Prostate gland (tissue), 2 donors: ENCODE data around the gene MAP3K19. TPM values are rescaled to one million over a fixed set of nuclear protein-coding genes. Genes with fewer than 3 reads are reported as not detected.
"Not testable (repeated sequence)": the region's sequence is repeated elsewhere in the genome, so short reads cannot be mapped to it uniquely, and the experiment has no call there.

ENCODE experiments used
- DNase-seq: peaks from one replicate; pipeline ENCODE4 v3.0.0-alpha.2; 2019; ENCODE audit warnings: low spot score
- H3K27ac ChIP-seq, 2 donors: fragments of 200-600 bp; sonication (generic); 2 replicates each; pipeline ENCODE4 v1.5.1; 2017 to 2019
- H3K27me3 ChIP-seq: fragments of 200-600 bp; sonication (generic); replicated peaks from 2 replicates; pipeline ENCODE4 v1.5.1; 2019; ENCODE audit not compliant: insufficient read depth
- H3K36me3 ChIP-seq, 2 donors: fragments of 200-600 bp; sonication (generic); 1 replicate in 1 of 2; 2 replicates in 1 of 2; pipeline versions ENCODE4 v1.5.1 to v1.8.1; 2017 to 2019
- H3K4me1 ChIP-seq: fragments of 200-600 bp; sonication (generic); replicated peaks from 2 replicates; pipeline ENCODE4 v1.5.1; 2019
- H3K4me3 ChIP-seq, 2 donors: fragments of 200-600 bp; sonication (generic); 2 replicates each; pipeline ENCODE4 v1.5.1; 2017 to 2019
- H3K9me3 ChIP-seq: fragments of 200-600 bp; sonication (generic); 2 replicates; pipeline ENCODE4 v1.5.1; 2017
- POLR2A ChIP-seq: fragments of 450-650 bp; IDR thresholded peaks from one replicate; pipeline ENCODE4 v1.6.1; 2016; ENCODE audit warnings: antibody characterized with exemption, mild to moderate bottlenecking
- POLR2AphosphoS5 ChIP-seq: sonication (generic); formaldehyde crosslinking; IDR thresholded peaks from one replicate; pipeline ENCODE4 v1.6.1; 2017; ENCODE audit warnings: antibody characterized with exemption
- WGBS: methylation state at CpG from one replicate; pipeline ENCODE4 v1.1.5; 2018; 5-methylcytosine and 5-hydroxymethylcytosine counted together
- intact Hi-C: fragments of 100-400 bp; cut with DNase I; formaldehyde crosslinking; loops from one replicate; pipeline ENCODE4 v1.14.2; 2022
- total RNA-seq, 2 donors: library from RNA; depleted of rRNA; stranded (reverse); fragments of >200 nt; gene quantifications; one replicate each; pipeline ENCODE4 v1.1.0, GENCODE V29; 2016
- TF ChIP-seq, protein P1 (sequence below), 4 experiments: fragments of 200-600 bp in 2 of 4; fragments of 450-650 bp in 2 of 4; sonication (generic) in 2 of 4; IDR thresholded peaks; 1 replicate in 3 of 4; 2 replicates in 1 of 4; pipeline ENCODE4 v1.5.1; 2016 to 2019; ENCODE audit warnings: antibody characterized with exemption in 4 of 4, mild to moderate bottlenecking in 2 of 4, moderate library complexity in 2 of 4

The MAP3K19 gene
- total RNA-seq, 2 donors from 2014 or later, result 2.7 TPM; not detected in 1

DNA sequence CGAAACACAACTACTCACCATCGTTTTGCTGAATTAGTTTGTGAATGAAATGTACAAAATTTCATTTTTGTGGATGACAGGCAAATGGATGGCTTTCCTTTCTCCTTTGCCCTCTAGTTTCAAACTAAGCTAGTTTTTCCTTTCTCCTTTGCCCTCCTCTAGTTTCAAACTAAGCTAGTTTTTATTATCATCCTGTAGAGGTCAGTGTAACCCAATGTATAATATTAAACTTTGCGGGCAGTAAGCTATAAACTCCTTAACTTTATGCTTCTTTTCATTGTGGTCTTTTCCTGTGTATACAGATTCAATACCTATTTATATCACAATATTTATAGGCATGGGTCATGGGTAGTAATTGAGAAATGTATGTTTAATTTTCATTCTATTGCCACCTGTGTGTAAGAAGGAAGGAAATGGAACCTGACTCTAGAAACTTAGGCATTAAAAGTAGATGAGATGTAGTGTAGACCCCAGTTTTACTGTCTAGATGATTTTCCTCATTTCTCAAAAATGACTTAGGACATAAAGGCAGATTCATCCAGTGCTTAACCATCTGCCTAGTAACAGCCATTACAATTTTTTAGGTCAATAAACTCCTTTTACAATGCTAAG lies 58.1 kb downstream of the MAP3K19 start:
- Histone ChIP-seq H3K36me3 (no peaks in the 10 kb centered on the region), H3K27ac (no peak overlapping the region), H3K27me3 (no peaks in the 10 kb centered on the region), H3K4me3 (no peak overlapping the region), H3K9me3 (no peaks in the 10 kb centered on the region), H3K4me1 (no peaks in the 10 kb centered on the region)
- DNase-seq, result no peak
- TF ChIP-seq, protein P1, sequence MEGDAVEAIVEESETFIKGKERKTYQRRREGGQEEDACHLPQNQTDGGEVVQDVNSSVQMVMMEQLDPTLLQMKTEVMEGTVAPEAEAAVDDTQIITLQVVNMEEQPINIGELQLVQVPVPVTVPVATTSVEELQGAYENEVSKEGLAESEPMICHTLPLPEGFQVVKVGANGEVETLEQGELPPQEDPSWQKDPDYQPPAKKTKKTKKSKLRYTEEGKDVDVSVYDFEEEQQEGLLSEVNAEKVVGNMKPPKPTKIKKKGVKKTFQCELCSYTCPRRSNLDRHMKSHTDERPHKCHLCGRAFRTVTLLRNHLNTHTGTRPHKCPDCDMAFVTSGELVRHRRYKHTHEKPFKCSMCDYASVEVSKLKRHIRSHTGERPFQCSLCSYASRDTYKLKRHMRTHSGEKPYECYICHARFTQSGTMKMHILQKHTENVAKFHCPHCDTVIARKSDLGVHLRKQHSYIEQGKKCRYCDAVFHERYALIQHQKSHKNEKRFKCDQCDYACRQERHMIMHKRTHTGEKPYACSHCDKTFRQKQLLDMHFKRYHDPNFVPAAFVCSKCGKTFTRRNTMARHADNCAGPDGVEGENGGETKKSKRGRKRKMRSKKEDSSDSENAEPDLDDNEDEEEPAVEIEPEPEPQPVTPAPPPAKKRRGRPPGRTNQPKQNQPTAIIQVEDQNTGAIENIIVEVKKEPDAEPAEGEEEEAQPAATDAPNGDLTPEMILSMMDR (IDR thresholded peaks at IDR 0.05), result peak in 2 of 4 experiments; percentile 45 to 51
- TF ChIP-seq POLR2AphosphoS5, result no peak
- intact Hi-C loops, result no loop called here
- WGBS, result 24% methylated on average over 3 of the region's 3 CpGs

DNA sequence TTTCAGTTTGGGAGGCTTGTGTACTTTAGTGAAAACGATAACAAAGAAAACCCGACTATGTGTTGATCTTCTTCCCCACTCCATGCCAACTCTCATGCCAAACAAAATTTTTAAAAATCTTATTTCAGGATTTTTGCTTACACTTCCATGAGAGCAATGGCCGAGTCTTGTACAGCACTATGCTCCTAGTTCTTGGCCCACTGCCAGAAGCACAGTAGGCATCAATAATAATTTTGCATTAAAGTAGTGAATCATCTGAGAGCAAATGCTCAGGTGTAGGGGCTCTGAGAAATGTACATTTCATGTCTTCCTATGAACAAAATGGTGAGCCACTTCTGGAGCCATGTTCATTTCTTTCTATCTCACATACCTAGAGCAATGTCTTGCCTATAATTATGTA lies 62.2 kb downstream of the MAP3K19 start:
- intact Hi-C loops, result no loop called here
- H3K27me3 ChIP-seq, result no peaks in the 10 kb centered on the region
- no peaks in the 10 kb centered on the region for H3K4me1 ChIP-seq
- no peak overlapping the region for H3K27ac ChIP-seq
- H3K36me3 ChIP-seq, result no peaks in the 10 kb centered on the region
- no peak overlapping the region for H3K4me3 ChIP-seq
- no peak for TF ChIP-seq POLR2A
- TF ChIP-seq, protein P1 (IDR thresholded peaks at IDR 0.05), result no peak
- TF ChIP-seq POLR2AphosphoS5, result no peak
- no peaks in the 10 kb centered on the region for H3K9me3 ChIP-seq
- 87% methylated on average over 3 of the region's 3 CpGs for WGBS
- no peak for DNase-seq

- Histone ChIP-seq H3K27me3 (no peaks in the 10 kb centered on the region), H3K4me1 (no peaks in the 10 kb centered on the region), H3K36me3 (no peaks in the 10 kb centered on the region), H3K27ac (no peak overlapping the region), H3K9me3 (no peaks in the 10 kb centered on the region), H3K4me3 (no peak overlapping the region)
- TF ChIP-seq POLR2A (no peak), POLR2AphosphoS5 (no peak)
- TF ChIP-seq, protein P1 (IDR thresholded peaks at IDR 0.05), result no peak
- 74% methylated on average over 1 of the region's 1 CpG for WGBS
- intact Hi-C loops, result no loop called here
- DNase-seq, result no peak
Observed at GRCh38 chr2:134982603-134983002, 64.6 kb downstream of the MAP3K19 start.

DNA sequence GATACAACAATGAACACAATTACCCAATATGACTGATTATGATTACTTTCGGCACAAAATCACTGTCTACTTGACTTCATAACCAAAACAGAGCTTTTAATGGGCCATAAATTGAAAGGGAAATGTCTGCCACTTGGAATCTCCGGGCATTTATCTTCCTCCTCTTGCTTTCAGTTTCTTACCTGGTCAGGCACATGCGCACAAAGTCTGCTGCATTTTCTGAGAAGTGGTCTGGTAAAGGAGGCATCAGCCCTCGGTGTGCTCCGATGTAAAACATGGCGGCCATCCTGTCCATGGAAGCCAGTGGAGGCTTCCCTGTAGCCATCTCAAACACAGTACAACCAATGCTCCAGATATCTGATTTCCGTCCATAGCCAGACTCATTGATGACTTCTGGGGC lies 66.6 kb downstream of the MAP3K19 start:
- TF ChIP-seq POLR2A (no peak), POLR2AphosphoS5 (no peak)
- TF ChIP-seq, protein P1 (IDR thresholded peaks at IDR 0.05), result no peak
- H3K4me3 ChIP-seq, result no peak overlapping the region
- H3K4me1 ChIP-seq, result no peaks in the 10 kb centered on the region
- DNase-seq, result no peak
- H3K36me3 ChIP-seq, result no peaks in the 10 kb centered on the region
- 93% methylated on average over 7 of the region's 7 CpGs for WGBS
- intact Hi-C loops, result no loop called here
- no peaks in the 10 kb centered on the region for H3K9me3 ChIP-seq
- H3K27ac ChIP-seq, result no peak overlapping the region
- H3K27me3 ChIP-seq, result no peaks in the 10 kb centered on the region

GRCh38 chr2:134979221-134979620 lies 68.0 kb downstream of the MAP3K19 start:
- H3K27ac ChIP-seq, result no peak overlapping the region
- no peaks in the 10 kb centered on the region for H3K36me3 ChIP-seq
- TF ChIP-seq POLR2A (no peak), POLR2AphosphoS5 (no peak)
- TF ChIP-seq, protein P1 (IDR thresholded peaks at IDR 0.05), result no peak
- intact Hi-C loops, result no loop called here
- H3K27me3 ChIP-seq, result no peaks in the 10 kb centered on the region
- no peaks in the 10 kb centered on the region for H3K9me3 ChIP-seq
- H3K4me1 ChIP-seq, result no peaks in the 10 kb centered on the region
- no peak overlapping the region for H3K4me3 ChIP-seq
- 31% methylated on average over 4 of the region's 4 CpGs for WGBS
- DNase-seq, result no peak

DNA sequence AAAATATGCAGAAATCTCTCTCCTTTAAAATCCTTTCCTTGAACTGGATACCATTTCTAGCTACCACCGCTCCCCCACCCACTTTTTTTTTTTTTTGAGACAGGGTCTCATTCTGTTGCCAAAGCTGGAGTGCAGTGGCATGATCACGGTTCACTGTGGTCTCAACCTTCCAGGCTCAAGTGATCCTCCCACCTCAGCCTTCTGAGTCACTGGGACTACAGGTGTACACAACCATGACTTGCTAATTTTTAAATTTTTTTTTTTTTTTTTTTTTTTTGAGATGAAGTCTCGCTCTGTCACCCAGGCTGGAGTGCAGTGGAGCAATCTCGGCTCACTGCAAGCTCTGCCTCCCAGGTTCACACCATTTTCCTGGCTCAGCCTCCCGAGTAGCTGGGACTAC lies 70.1 kb downstream of the MAP3K19 start:
- H3K4me1 ChIP-seq, DNase-seq, H3K9me3 ChIP-seq, intact Hi-C loops, H3K4me3 ChIP-seq, H3K27ac ChIP-seq, H3K27me3 ChIP-seq, H3K36me3 ChIP-seq: not testable (repeated sequence)
- WGBS, result 93% methylated on average over 5 of the region's 5 CpGs
